IMR-90 (cell line): ENCODE results near the gene ABI3BP.

Source experiments
- BHLHE40 ChIP-seq: fragments of 150-350 bp; IDR thresholded peaks from 2 replicates; pipeline ENCODE4 v1.6.1; 2016; ENCODE audit warnings: mild to moderate bottlenecking, low read depth, low read length
- CEBPB ChIP-seq: IDR thresholded peaks from 2 replicates; pipeline ENCODE4 v1.6.1; 2012; ENCODE audit warnings: low read depth, low read length, improper control_type of control experiment
- CTCF ChIP-seq: conservative IDR thresholded peaks from 2 replicates; pipeline ENCODE4 v1.5.1; 2012; ENCODE audit warnings: mild to moderate bottlenecking, low read depth, low read length, improper control_type of control experiment
- ELK1 ChIP-seq: fragments of 150-350 bp; IDR thresholded peaks from 2 replicates; pipeline ENCODE4 v1.6.1; 2016; ENCODE audit warnings: low read depth, mild to moderate bottlenecking, low read length, moderate library complexity, borderline replicate concordance
- MAFK ChIP-seq: IDR thresholded peaks from 2 replicates; pipeline ENCODE4 v1.6.1; 2012; ENCODE audit warnings: low read depth, low read length, improper control_type of control experiment
- MAZ ChIP-seq: IDR thresholded peaks from 2 replicates; pipeline ENCODE4 v1.6.1; 2012; ENCODE audit warnings: low read depth, mild to moderate bottlenecking, low read length, improper control_type of control experiment, moderate library complexity, borderline replicate concordance
- POLR2A ChIP-seq: IDR thresholded peaks from 2 replicates; pipeline ENCODE4 v1.6.1; 2012; ENCODE audit warnings: mild to moderate bottlenecking, low read depth, low read length
- RFX5 ChIP-seq: IDR thresholded peaks from 2 replicates; pipeline ENCODE4 v1.8.0; 2012; ENCODE audit warnings: low read depth, mild to moderate bottlenecking, low read length, moderate library complexity
- SMC3 ChIP-seq: fragments of 150-350 bp; IDR thresholded peaks from 2 replicates; pipeline ENCODE4 v1.6.1; 2016; ENCODE audit warnings: low read depth, mild to moderate bottlenecking, antibody characterized with exemption, low read length, moderate library complexity

- TF ChIP-seq CTCF (no peak), MAFK (no peak), CEBPB (no peak), ELK1 (no peak), RFX5 (no peak), SMC3 (no peak), POLR2A (no peak), MAZ (no peak), BHLHE40 (no peak)
These were observed 245.0 kb downstream of the ABI3BP start for GRCh38 chr3:100748220-100748619.
